ENCODE data around the gene TEX53. TPM values are rescaled to one million over a fixed set of nuclear protein-coding genes. Genes with fewer than 3 reads are reported as not detected.

Gene TEX53
- total RNA-seq, 3 donors from 2014 or later = not detected

- no peak for TF ChIP-seq CTCF (IDR thresholded peaks at IDR 0.05)
- Histone ChIP-seq H3K4me1 (ENCODE audit: low read depth) (no peaks in the 10 kb centered on the region), H3K9me3 (no peaks in the 10 kb centered on the region), H3K36me3 (ENCODE audit: low read depth) (no peaks in the 10 kb centered on the region), H3K4me3 (no peak overlapping the region)
- intact Hi-C loops (cut with DNase I, micrococcal nuclease) = no loop called here
- ATAC-seq (no peak), DNase-seq (no peak)
Observed at GRCh38 chr9:114621561-114621960, 36.0 kb downstream of the TEX53 start.

GRCh38 chr9:114619191-114619761 is 38.3 kb downstream of the TEX53 start:
- Histone ChIP-seq H3K4me3 (no peak overlapping the region), H3K36me3 (ENCODE audit: low read depth) (no peaks in the 10 kb centered on the region), H3K4me1 (ENCODE audit: low read depth) (no peaks in the 10 kb centered on the region), H3K9me3 (no peaks in the 10 kb centered on the region)
- intact Hi-C loops (cut with DNase I, micrococcal nuclease) = no loop called here
- ATAC-seq = peak; percentile 55
- DNase-seq = peak in 2 of 3 donors; percentile 21 to 56
- no peak for TF ChIP-seq CTCF (IDR thresholded peaks at IDR 0.05)

- no peak overlapping the region for H3K4me3 ChIP-seq
- H3K4me1 ChIP-seq (ENCODE audit: low read depth) = peaks cover 10% of the 10 kb centered on the region
- no peaks in the 10 kb centered on the region for H3K36me3 ChIP-seq (ENCODE audit: low read depth)
- intact Hi-C loops (cut with DNase I, micrococcal nuclease) = no loop called here
- TF ChIP-seq CTCF (IDR thresholded peaks at IDR 0.05) = no peak
- DNase-seq (peak; percentile 72 to 89 (median 75)), ATAC-seq (peak; percentile 61)
- no peaks in the 10 kb centered on the region for H3K9me3 ChIP-seq
Observed at GRCh38 chr9:114616684-114617520, 40.7 kb downstream of the TEX53 start.

GRCh38 chr9:114614373-114614772 is 43.2 kb downstream of the TEX53 start:
- Histone ChIP-seq H3K36me3 (ENCODE audit: low read depth) (no peaks in the 10 kb centered on the region), H3K4me1 (ENCODE audit: low read depth) (peaks cover 10% of the 10 kb centered on the region), H3K4me3 (no peak overlapping the region), H3K9me3 (no peaks in the 10 kb centered on the region)
- DNase-seq = no peak
- intact Hi-C loops (cut with DNase I, micrococcal nuclease) = no loop called here
- no peak for TF ChIP-seq CTCF (IDR thresholded peaks at IDR 0.05)
- no peak for ATAC-seq

- Histone ChIP-seq H3K4me3 (no peak overlapping the region), H3K4me1 (ENCODE audit: low read depth) (peaks cover 10% of the 10 kb centered on the region), H3K9me3 (no peaks in the 10 kb centered on the region), H3K36me3 (ENCODE audit: low read depth) (no peaks in the 10 kb centered on the region)
- no peak for TF ChIP-seq CTCF (IDR thresholded peaks at IDR 0.05)
- no peak for ATAC-seq
- no peak for DNase-seq
- intact Hi-C loops (cut with DNase I, micrococcal nuclease) = no loop called here
Observed at GRCh38 chr9:114613919-114614318, 43.7 kb downstream of the TEX53 start.
